ENCODE results near the gene MYOZ3.
A peak's percentile ranks its signal among the peaks of the same experiment; 100 is the strongest.

The MYOZ3 gene, protein sequence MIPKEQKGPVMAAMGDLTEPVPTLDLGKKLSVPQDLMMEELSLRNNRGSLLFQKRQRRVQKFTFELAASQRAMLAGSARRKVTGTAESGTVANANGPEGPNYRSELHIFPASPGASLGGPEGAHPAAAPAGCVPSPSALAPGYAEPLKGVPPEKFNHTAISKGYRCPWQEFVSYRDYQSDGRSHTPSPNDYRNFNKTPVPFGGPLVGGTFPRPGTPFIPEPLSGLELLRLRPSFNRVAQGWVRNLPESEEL

GRCh38 chr5:150661086-150661485 lies at the start of gene MYOZ3:
Gene MYOZ3, plus strand, starts transcription at chr5:150661251. Its CDS starts 1,691 bp downstream, at chr5:150662942.
- no peak for DNase-seq

GRCh38 chr5:150612405-150612804 lies 48.6 kb upstream of the MYOZ3 start:
- no peak for DNase-seq

DNA sequence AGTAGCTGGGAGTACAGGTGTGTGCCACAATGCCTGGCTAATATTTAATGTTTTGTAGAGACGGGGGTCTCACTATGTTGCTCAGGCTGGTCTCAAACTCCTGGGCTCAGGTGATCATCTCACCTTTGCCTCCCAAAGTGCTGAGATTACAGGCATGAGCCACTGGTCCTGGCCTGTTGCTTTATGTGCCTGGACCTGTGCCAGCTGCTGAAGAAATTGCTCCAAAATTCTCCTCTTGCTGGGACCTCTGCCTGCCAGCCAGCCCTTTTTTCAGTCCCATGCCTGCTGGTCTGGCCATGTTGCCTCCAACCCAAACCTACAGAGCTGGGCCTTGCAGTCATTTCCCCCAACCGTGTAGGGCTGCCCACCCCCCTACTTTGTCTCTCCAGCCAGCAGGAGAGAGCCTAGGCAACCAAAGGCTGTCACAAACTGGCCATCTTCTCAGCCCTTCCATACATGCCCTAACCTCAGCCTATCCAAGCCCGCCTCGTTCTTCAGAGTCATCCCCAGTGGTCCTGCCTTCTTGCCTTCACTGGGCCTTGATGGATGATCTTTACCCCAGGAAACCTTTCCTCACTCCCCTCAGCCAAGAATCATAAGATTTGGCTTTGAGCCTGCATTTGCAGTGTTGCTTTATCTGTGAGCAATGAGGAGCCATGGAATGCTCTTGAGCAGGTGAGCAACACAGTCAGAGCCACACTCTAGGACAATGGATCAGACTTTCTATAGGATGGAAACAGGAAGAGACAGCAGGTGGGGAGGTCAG lies 48.0 kb upstream of the MYOZ3 start:
- no peak for DNase-seq

GRCh38 chr5:150613991-150614660 lies 46.9 kb upstream of the MYOZ3 start:
- DNase-seq = no peak

DNA sequence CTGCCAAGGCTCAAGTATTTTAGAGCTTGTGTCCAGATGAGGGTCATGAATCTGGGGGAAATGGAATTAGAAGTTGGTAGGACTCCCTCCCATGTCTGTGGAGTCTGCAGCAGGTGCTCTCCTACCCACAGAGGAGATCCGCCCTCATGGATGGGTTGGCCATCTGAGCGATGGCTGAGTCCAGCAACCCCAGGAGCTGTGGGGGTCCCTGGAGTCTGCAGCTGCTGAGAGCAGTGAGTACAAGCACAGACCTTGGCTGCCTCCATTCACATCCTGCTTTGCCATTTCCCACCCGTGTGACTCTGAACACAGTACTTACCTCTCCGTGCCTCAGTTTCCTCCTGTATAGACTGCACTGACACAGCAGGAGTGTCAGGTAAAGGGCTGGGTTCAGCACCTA lies 46.4 kb upstream of the MYOZ3 start:
- DNase-seq = no peak

DNA sequence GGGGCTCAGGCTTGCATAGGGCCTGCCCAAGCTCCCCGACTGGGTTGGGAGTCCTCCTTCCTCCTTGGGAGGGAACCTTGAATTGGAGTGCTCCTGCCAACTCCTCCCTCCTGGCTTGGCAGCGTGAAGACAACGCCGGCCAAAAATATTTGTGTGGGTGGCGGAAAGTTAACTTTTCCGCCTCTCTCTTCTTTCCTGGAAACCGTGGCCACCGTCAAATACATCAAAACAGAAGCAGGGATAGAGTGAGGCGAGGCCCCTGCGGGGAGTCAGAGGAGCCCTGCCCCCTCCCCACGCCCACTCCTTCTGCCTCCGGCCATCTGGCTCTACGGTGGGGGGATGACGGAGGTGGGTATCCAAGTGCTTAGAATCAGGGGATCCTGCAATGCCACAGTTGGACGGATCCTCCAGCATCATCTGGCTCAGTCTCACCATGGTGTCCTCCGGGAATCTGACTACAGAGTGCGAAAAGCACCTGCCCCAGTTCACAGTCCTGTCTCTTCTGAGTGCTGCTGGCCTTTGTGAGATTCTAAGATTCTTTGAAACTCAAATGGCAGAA lies 45.8 kb upstream of the MYOZ3 start:
- no peak for DNase-seq

- DNase-seq = no peak
Observed at GRCh38 chr5:150616024-150616470, 45.0 kb upstream of the MYOZ3 start.

DNA sequence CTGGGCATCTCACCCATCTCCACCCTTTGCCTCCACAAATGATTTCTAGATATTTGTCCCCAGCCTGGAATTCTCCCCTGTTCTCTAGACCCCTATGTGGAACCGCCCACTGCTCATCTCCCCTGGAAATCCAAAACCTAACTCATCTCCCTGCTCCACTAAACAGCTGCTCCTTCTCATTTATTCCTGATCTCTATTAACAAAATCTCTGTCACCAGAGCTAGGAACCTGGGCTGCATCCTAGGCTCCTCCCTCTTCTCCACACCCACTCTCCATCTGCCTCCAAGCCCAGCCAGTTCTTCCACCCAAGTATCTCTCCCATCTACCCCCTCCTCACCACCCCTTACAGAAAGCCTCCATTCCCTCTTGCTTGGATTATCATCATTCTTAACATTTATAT lies 44.5 kb upstream of the MYOZ3 start:
- DNase-seq = no peak

DNA sequence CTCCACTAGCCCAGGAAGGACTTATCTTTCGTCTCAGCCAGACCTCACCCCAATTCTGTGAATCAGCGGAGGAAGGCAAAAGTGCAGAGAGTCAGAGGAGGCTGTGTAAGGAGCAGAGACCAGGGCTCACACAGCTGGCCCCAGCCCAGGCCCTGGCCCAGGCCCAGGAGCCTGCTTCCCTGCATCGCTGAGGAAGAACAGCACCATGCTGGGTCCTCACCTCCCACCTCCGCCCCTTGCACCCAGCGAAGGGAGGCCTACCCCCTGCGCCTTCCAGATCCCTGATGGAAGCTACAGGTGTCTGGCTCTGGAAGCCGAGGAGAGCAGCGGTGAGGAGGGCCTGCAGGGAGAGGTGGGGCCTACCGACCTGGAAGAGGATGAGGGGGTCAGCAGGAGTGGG lies 42.9 kb upstream of the MYOZ3 start:
- DNase-seq = no peak

DNA sequence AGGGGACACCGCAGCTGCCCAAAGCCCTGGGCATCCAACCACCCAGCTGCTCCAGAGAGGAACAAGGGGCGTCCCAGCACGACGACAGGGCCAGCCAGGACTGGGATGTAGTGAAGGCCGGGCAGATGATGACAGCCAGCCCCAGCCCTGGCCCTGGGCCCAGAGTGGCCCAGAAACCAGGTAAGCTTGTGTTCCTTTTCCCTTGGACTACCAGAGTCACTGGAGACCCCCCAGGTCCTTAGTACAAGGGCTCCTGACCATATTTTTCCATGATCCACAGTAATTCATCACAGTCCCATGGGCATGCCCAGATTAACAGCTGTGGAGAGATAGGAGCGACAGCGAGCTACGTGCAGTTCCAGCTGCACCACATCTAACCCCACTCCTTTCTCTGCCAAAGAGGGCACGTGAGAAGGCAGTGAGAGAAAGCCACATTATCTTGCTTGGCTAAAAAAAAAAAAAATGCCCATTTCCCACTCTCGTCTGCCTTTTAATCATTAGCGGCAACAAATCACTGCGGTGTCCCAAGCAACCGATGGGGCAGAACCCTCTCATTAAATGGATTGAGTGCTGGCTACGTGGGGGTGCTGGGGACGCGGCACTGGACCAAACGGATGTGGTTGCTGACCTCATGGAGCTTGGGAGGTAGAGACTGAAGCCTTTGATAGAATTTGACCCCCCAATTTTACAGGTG lies 42.3 kb upstream of the MYOZ3 start:
- DNase-seq = no peak

GRCh38 chr5:150619359-150620230 lies 41.5 kb upstream of the MYOZ3 start:
- no peak for DNase-seq

- no peak for DNase-seq
Observed at GRCh38 chr5:150621301-150621700, 39.8 kb upstream of the MYOZ3 start.

- no peak for DNase-seq
Observed at GRCh38 chr5:150622157-150622556, 38.9 kb upstream of the MYOZ3 start.

DNA sequence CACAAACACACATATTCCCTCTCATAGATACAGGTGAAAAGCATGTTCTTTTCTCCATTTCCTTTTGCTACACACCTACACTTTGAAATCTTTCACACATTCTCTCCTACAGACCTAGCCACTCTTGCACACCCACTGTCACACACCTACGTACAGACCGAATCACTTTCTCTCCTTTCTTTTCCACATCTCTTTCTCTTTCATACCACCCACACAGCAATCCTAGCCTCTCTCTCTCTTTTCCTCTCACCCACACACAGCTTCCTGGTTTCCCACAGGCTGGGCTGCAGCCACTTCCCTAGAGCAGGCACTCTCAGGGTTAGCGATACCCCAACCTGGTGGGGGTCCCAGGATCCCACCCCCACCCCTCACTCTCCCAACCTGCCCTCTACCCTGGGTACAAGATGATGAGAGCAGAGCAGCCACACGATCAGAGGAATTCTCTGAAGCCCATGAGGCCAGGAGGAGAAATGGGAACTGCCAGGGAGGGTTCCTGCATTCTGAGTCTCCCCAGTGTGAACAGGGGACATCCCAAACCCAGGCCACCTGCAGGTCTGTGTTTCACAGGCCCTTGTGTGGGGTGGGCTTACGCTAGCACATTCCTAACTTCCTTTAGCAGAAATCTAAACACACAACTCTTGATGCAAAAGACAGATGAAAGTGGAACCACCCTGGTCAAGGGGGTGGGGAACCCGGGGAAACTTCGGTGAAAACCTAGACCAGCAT lies 37.7 kb upstream of the MYOZ3 start:
- DNase-seq = no peak

DNA sequence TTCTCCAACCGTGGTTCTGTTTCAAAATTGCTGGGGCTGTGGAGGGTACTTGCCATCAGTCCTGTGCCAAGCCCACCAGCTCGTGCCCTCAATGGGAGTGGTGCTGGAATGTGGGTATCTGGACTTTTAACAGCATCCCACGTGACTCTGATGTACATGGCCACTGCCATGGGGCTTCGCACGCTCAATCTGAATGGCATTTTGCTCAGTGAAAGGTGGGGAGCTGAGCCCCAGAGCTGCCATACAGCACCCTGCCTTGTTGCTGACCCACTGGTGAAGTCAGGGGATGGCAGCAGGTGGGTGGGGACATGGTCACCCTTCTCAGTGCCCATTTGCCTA lies 37.2 kb upstream of the MYOZ3 start:
- no peak for DNase-seq

DNA sequence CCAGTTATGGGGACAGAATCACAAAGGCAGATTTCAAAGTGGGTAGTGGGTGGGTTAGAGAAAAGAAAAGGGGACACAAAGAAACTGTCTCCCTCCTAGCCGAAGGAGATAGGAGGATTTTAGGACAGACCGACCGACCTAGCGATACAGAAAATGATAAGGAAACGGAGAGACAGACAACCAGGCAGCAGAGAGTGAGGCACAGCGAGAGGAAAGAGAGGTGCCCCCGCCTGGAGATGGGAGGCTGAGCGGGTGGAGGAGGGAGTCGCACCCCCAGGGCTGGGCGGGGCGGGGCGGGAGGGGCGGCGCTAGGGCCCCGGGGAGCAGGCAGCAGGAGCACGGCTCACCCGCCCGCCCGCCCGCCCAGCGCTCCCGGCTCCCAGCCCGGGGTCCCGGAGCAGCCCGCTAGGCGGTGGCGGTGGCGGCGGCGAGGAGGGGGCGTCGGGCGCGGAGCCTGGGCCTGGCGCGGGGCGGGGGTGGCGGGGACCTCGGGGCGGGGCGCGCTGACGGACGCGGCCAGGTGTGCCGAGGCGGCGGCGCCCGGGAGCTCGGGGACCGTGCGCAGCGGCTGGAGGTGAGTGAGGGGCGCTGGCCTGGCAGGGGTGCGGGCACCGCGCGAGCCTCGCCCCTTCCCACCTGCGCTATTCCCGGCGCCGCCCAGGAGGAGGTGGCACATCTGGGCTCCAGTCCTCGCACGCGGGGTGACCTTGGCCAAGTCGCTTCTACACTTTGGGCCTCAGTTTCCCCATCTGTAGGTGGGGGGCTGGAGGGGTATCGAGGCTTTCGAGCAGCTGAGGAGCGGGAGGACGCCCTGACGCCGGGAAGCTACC lies 36.5 kb upstream of the MYOZ3 start:
- DNase-seq = peak in 1 of 2 experiments; percentile 43

- DNase-seq = no peak
Observed at GRCh38 chr5:150625164-150625535, 35.9 kb upstream of the MYOZ3 start.

DNA sequence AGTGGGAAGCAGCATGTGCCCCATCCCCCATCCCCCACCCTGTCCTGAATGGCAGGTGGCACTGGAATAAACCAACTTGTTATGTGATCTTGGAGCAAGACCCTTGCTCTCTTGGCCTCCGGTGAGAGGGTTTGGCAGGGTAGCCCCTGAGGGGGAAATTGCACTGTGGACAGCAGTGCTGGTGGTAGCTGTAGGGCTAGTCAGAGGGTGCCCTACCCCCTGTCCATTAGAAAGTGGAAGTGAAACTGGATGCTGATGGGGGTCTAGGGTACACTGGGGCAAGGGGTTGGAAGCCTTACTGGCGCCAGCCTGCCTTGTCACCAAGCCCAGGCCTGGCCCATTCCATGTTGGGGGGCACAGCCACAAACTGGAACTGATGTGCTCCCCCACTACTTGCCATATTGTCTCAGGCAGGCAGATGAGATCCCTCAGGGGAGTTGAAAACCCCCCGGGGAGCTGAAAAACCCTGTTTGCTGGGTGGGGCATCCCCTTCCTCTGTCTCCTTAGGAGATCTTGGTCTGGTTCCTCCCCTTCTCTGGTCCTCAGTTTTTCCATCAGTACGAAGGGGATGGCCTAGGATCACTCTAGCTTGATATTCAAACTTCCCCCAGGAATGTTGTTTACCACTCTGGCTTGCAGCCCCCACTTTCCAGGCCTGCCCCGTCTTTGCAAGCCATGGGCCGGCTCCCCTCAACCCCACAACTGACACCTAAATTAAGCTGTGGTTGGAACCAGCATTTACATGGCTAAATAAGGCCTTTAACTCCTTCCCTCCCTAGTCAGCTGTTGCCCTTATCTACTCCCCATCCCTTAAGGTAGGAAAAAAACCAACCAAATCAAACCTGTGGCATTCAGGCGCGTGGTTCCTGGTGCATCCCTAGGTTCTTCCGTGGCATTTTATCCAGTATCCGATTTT lies 35.0 kb upstream of the MYOZ3 start:
- DNase-seq = no peak

DNA sequence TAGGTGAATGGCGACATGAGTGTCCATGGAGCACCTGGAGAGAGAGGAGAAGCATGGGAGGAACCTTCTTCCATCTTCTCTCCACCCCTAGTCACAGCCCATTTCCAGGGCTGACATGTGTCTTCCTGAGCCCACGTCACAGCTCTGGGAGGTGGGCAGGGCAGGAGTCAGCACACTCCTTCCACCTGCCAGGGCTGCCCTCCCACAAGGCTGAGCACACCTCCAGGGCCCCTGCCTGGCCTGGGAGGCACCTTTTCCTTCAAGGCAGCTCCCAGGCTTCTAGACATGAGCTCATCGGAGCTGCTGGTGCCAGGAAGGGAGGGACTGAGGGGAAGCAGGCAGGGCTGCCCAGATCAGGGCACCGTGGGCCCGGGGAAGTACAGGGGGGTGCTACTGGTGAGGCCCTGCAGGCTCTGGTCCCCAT lies 34.2 kb upstream of the MYOZ3 start:
- DNase-seq = no peak

Measured in NCI-H526 (cell line).